GM18909 (cell line): ENCODE results near the gene TGFBR3.

Experiments
- ATAC-seq: cut with Tn5 transposase; IDR thresholded peaks from one replicate; pipeline ENCODE4 v1.9.1; 2021; ENCODE audit warnings: mild to moderate bottlenecking; ENCODE audit not compliant: unreplicated experiment, poor library complexity

Gene TGFBR3

GRCh38 chr1:91884459-91885212, 1.3 kb downstream of the TGFBR3 start:
- no peak for ATAC-seq

- ATAC-seq, result no peak
Observed at GRCh38 chr1:91883470-91883869, 2.5 kb downstream of the TGFBR3 start.

GRCh38 chr1:91881280-91881679, 4.7 kb downstream of the TGFBR3 start:
- ATAC-seq, result no peak

GRCh38 chr1:91879733-91880132, 6.2 kb downstream of the TGFBR3 start:
- ATAC-seq, result no peak

GRCh38 chr1:91877574-91878208, 8.3 kb downstream of the TGFBR3 start:
- ATAC-seq, result peak; percentile 57

- no peak for ATAC-seq
Observed at GRCh38 chr1:91876781-91877573, 9.0 kb downstream of the TGFBR3 start.

GRCh38 chr1:91876040-91876470, 9.9 kb downstream of the TGFBR3 start:
- peak; percentile 87 for ATAC-seq

- no peak for ATAC-seq
Observed at GRCh38 chr1:91874167-91874566, 11.8 kb downstream of the TGFBR3 start.

GRCh38 chr1:91872559-91873081, 13.3 kb downstream of the TGFBR3 start:
- no peak for ATAC-seq

GRCh38 chr1:91872000-91872399, 14.0 kb downstream of the TGFBR3 start:
- no peak for ATAC-seq

- ATAC-seq, result no peak
Observed at GRCh38 chr1:91870322-91870721, 15.6 kb downstream of the TGFBR3 start.

GRCh38 chr1:91866425-91866824, 19.5 kb downstream of the TGFBR3 start:
- ATAC-seq, result no peak

GRCh38 chr1:91864017-91864700, 21.8 kb downstream of the TGFBR3 start:
- ATAC-seq, result no peak

GRCh38 chr1:91863498-91863897, 22.5 kb downstream of the TGFBR3 start:
- no peak for ATAC-seq

- ATAC-seq, result no peak
Observed at GRCh38 chr1:91862120-91862519, 23.8 kb downstream of the TGFBR3 start.

GRCh38 chr1:91857557-91858239, 28.3 kb downstream of the TGFBR3 start:
- no peak for ATAC-seq

- ATAC-seq, result no peak
Observed at GRCh38 chr1:91856996-91857395, 29.0 kb downstream of the TGFBR3 start.

GRCh38 chr1:91854852-91855534, 31.0 kb downstream of the TGFBR3 start:
- no peak for ATAC-seq

- ATAC-seq, result no peak
Observed at GRCh38 chr1:91853397-91853796, 32.6 kb downstream of the TGFBR3 start.
